ENCODE data around the gene MTA3. TPM values are rescaled to one million over a fixed set of nuclear protein-coding genes. Genes with fewer than 3 reads are reported as not detected.

Gene MTA3
- total and polyA plus RNA-seq, 2 of the 8 experiments (the other 6 are each of a cell fraction or from before 2014, with no cell fraction given), result 125 to 184 TPM

GRCh38 chr2:42698940-42699339 lies 130.5 kb downstream of the MTA3 start:
- CTCF ChIA-PET (ENCODE audit: partially characterized antibody), result interaction anchor here (0.6 to 0.9 kb wide), 3 partner anchors 30 to 242 kb away, joined by 3 to 4 read pairs (median 3); no protein-coding TSS in a partner anchor
- Histone ChIP-seq H3K4me1 (replicated peaks in 1 of 4; ENCODE audit: control insufficient read depth in 3 of 4, insufficient read depth in 4 of 4, low read length in 3 of 4) (no peaks in the 10 kb centered on the region), H3K9me3 (ENCODE audit: insufficient read depth in 2 of 2, low read depth in 1 of 2, low read length in 1 of 2) (no peaks in the 10 kb centered on the region), H3K27me3 (replicated peaks in 1 of 4; ENCODE audit: control insufficient read depth in 3 of 4, extremely low read depth in 1 of 4, insufficient read depth in 3 of 4, low read length in 3 of 4) (no peaks in the 10 kb centered on the region), H3K9ac (replicated peaks in 1 of 4; ENCODE audit: extremely low read depth in 1 of 4, low read depth in 3 of 4, low read length in 3 of 4) (no peak overlapping the region), H2BK20ac (ENCODE audit: low read length) (no peak overlapping the region), H4K5ac (ENCODE audit: insufficient read length, low read depth, low read length) (no peak overlapping the region), H3K18ac (ENCODE audit: extremely low read depth, low read length) (no peak overlapping the region), H3K4me2 (ENCODE audit: insufficient read depth in 1 of 2, low read depth in 2 of 2, low read length in 2 of 2) (no peak overlapping the region), H2AFZ (ENCODE audit: low read length) (no peak overlapping the region), H2BK5ac (ENCODE audit: low read depth, low read length) (no peak overlapping the region), H2AK5ac (ENCODE audit: low read depth, low read length) (no peak overlapping the region), H4K91ac (replicated peaks; ENCODE audit: insufficient read length, low read length) (no peak overlapping the region), H3K4me3 (ENCODE audit: extremely low read depth in 1 of 4, insufficient read depth in 2 of 4, low read depth in 3 of 4, low read length in 4 of 4) (no peak overlapping the region), H3K79me1 (ENCODE audit: low read depth, low read length) (no peaks in the 10 kb centered on the region; the same call in 1 of the 2 replicates), H4K20me1 (replicated peaks in 1 of 2; ENCODE audit: control insufficient read depth in 1 of 2, insufficient read depth in 2 of 2, low read length in 2 of 2) (peaks cover 0 to 3% of the 10 kb centered on the region in 2 experiments), H3K27ac (ENCODE audit: low read depth, low read length) (no peak overlapping the region), H2BK12ac (ENCODE audit: low read depth, low read length) (no peak overlapping the region), H3K36me3 (ENCODE audit: control insufficient read depth in 2 of 4, insufficient read depth in 4 of 4, low read length in 3 of 4) (peaks cover 0 to 60% (median 5%) of the 10 kb centered on the region in 4 experiments; a peak in 5 of 8 replicates), H2BK15ac (ENCODE audit: low read length) (no peak overlapping the region), H3K14ac (ENCODE audit: insufficient read length) (no peak overlapping the region), H3K4ac (replicated peaks; ENCODE audit: insufficient read length, low read depth, low read length) (no peak overlapping the region), H4K8ac (ENCODE audit: extremely low read depth, insufficient read depth, low read length) (no peak overlapping the region), H2BK120ac (replicated peaks; ENCODE audit: low read depth, low read length) (no peak overlapping the region), H3K56ac (replicated peaks; ENCODE audit: insufficient read length, low read depth, low read length) (no peak overlapping the region), H3K79me2 (ENCODE audit: control insufficient read depth in 1 of 2, insufficient read depth in 2 of 2, low read length in 2 of 2) (peaks cover 0 to 15% of the 10 kb centered on the region in 2 experiments; a peak in 1 of 4 replicates), H3K23me2 (ENCODE audit: low read depth, low read length) (no peaks in the 10 kb centered on the region), H3K23ac (ENCODE audit: insufficient read length) (no peak overlapping the region)
- POLR2A ChIA-PET (ENCODE audit: partially characterized antibody), result no interaction called here
- FAIRE-seq, result no peak
- no peak for DNase-seq (ENCODE audit: low read depth in 1 of 2, low spot score in 2 of 2)
- WGBS, 2 experiments (ENCODE audit: extremely low coverage in 1 of 2, insufficient coverage in 1 of 2, insufficient read length in 1 of 2, insufficient replicate concordance in 2 of 2, low coverage in 1 of 2, low lambda C conversion rate in 2 of 2, missing lambda C conversion rate in 1 of 2), result 96% methylated on average over 4 of the region's 4 CpGs; no CpG with 5 or more reads in 1 of the 2 experiments
- TF ChIP-seq KDM1A (IDR thresholded peaks at IDR 0.05; ENCODE audit: borderline replicate concordance, low read length), result no peak
- TF ChIP-seq TAF1 (IDR thresholded peaks at IDR 0.05; ENCODE audit: low read depth, low read length), result no peak
- no peak for TF ChIP-seq POLR2A (IDR thresholded peaks at IDR 0.05; ENCODE audit: control extremely low read depth in 1 of 2, low read depth in 2 of 2, low read length in 2 of 2)
- TF ChIP-seq TEAD4 (IDR thresholded peaks at IDR 0.05; ENCODE audit: low read depth, low read length), result no peak
- TF ChIP-seq MAFK (IDR thresholded peaks at IDR 0.05; ENCODE audit: low read depth, low read length), result no peak
- no peak for TF ChIP-seq POU5F1 (IDR thresholded peaks at IDR 0.05; ENCODE audit: low read depth, low read length)

Data from H1 (cell line).